Measurements from ENCODE around the gene GIMAP1.
"Not testable (repeated sequence)": the region's sequence is repeated elsewhere in the genome, so short reads cannot be mapped to it uniquely, and the experiment has no call there.

The GIMAP1 gene

DNA sequence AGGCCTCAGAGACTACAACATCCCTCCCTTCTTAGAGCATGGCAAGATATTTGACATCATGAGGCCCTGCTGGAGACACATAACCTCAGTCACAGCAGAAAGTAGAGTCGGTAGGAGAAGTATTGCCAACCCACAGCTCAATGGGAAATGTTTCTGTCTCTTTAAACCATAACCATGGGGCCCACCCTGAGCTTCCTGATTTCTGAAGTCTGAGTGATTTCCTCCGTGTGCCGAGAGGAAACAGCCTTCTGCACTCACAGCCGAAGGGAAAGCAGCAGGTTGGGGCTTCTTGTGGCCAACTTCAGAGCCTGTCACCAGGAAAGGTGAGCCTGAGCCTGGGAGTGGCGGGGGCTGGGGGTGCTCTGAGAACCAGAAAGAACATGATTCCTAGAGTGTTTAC is at the start of gene GIMAP1:
Gene GIMAP1 (plus strand): TSS at position 246 of the 400 bp plus-strand sequence. CDS start 2,435 bp downstream, outside the sequence.
- peak in 1 of 2 donors; percentile 45 for DNase-seq (ENCODE audit: low read depth in 2 of 2)

DNA sequence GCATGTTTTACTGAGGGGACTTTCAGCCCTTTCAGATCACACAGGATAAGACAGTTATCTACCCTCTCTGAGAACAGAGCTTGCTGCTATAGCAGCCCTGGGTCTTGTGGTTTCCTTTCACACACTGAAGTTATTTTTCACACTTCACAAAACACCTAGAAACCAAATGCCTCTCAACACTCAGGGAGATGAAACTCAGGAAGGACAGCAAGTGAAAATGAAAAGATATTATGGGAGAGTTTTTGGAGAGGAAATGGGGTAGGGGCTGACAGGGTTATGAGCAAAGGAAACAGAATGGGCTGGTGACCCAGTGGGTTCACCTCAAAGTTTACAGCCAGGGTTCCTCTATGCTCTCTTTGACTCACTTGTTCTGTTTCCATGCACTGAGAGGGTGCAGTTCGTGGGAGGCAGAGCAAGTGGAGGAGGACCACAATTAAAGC is 47.9 kb upstream of the GIMAP1 start:
- DNase-seq (ENCODE audit: low read depth in 2 of 2) = peak; percentile 55 to 62

DNA sequence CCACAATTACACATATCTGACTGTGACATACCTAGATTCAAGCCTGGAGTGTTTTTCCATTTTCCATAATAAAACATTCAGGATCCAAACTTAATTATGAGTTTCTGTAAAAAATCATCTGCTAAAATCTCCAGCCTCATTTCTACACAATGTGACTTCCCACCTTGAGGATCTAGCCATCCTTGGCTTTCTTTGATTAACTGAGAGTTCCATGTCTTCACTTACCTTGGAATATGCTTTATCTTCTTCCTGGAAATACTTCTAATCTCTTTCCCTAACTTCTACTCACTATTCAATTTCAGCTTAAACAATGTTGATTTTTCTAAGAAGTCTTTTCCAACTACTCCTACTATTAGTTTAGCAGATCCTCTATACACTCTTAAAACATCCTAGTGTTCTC is 47.4 kb upstream of the GIMAP1 start:
- no peak for DNase-seq (ENCODE audit: low read depth in 2 of 2)

DNA sequence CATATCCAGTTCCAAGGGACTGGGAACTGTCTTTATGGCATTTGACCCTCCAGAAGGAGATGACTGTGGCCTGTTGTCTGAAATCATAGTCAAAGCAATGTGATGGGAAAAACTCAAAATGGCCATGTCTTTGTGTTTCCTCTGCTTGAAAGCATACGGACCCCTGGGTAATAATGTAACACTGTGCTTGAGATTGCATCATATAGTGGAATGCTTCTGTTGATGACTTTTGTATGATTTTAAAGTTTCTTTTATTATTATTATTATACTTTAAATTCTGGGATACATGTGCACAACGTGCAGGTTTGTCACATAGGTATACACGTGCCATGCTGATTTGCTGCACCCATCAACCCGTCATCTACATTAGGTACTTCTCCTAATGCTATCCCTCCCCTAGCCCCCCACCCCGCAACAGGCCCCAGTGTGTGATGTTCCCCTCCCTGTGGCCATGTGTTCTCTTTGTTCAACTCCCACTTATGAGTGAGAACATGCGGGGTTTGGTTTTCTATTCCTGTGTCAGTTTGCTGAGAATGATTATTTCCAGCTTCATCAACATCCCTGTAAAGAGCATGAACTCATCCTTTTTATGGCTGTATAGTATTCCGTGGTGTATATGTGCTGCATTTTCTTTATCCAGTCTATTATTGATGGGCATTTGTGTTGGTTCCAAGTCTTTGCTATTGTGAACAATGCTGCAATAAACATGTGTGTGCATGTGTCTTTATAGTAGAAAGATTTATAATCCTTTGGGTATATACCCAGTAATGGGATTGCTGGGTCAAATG is 44.4 kb upstream of the GIMAP1 start:
- DNase-seq (ENCODE audit: low read depth in 2 of 2) = not testable (repeated sequence)

DNA sequence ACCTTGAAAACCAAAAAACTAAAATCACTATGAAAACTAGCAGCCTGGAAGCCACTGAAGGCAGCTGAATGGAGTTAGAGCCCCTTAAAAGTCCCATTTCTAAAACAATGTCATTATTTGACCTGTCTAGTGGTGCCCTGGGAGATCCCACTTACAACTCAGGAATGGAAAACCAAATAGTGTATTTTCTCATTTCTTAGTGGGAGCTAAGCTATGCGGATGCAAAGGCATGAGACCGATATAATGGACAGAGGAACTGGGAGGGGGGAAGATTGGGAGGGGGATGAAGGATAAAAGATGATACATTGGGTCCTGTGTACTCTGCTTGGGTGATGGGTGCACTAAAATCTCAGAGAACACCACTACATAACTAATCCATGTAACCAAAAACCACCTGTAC is 40.7 kb upstream of the GIMAP1 start:
- no peak for DNase-seq (ENCODE audit: low read depth in 2 of 2)

- not testable (repeated sequence) for DNase-seq (ENCODE audit: low read depth in 2 of 2)
Measured at GRCh38 chr7:150676276-150676675, 40.1 kb upstream of the GIMAP1 start.

GRCh38 chr7:150676854-150677253 is 39.6 kb upstream of the GIMAP1 start:
- not testable (repeated sequence) for DNase-seq (ENCODE audit: low read depth in 2 of 2)

GRCh38 chr7:150678601-150679000 is 37.8 kb upstream of the GIMAP1 start:
- DNase-seq (ENCODE audit: low read depth in 2 of 2) = not testable (repeated sequence)

DNA sequence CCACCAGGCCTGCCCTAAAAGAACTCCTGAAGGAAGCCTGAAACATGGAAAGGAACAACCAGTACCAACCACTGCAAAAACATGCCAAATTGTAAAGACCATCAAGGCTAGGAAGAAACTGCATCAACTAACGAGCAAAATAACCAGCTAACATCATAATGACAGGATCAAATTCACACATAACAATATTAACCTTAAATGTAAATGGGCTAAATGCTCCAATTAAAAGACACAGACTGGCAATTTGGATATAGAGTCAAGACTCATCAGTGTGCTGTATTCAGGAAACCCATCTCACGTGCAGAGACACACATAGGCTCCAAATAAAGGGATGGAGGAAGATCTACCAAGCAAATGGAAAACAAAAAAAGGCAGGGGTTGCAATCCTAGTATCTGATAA is 36.0 kb upstream of the GIMAP1 start:
- DNase-seq (ENCODE audit: low read depth in 2 of 2) = not testable (repeated sequence)

DNA sequence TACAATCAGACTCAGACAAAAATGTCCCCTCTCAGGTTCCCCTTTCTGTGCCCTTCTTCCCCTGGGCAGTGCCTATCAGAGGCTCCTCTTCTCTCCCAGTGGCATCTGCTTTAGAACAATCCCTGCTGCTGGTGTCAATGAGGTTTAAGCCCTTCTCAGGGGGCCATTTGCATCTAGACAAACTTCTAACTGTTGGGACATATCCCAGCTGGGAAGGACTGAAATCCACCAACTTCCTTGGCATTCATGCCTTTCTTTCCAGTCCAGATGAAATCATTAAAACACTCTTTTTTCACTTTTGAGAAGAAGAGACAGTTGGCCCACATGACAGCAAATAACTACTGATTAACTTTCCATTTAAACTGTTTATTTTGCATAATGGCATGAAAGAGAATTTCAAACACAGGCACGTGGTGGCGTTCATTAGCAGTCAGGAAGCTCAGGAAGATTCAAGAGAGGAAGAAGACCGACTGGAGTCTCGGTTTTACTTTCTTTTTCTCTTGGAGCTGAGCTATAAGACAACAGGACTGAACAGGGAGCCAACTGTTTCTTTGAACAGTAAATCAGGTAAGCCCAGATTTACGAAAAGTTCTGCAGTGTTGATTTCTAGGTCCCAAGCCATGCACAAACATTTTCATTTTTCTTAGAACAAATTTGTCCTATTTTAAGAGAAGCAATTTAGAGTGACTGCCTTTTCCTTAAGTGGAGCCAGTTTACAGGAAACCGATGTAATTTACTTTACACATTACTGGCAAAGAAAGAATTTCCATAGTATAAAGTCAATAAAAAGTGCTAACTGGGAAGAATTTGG is 31.0 kb upstream of the GIMAP1 start, which contains the start of gene GIMAP2:
Gene GIMAP2 (plus strand): TSS at position 488 of the 811 bp plus-strand sequence. CDS start 1,354 bp downstream, outside the sequence.
- DNase-seq (ENCODE audit: low read depth in 2 of 2) = no peak

- DNase-seq (ENCODE audit: low read depth in 2 of 2) = no peak
Measured at GRCh38 chr7:150686030-150686631, 30.3 kb upstream of the GIMAP1 start.

- DNase-seq (ENCODE audit: low read depth in 2 of 2) = no peak
Measured at GRCh38 chr7:150688630-150689029, 27.8 kb upstream of the GIMAP1 start.

DNA sequence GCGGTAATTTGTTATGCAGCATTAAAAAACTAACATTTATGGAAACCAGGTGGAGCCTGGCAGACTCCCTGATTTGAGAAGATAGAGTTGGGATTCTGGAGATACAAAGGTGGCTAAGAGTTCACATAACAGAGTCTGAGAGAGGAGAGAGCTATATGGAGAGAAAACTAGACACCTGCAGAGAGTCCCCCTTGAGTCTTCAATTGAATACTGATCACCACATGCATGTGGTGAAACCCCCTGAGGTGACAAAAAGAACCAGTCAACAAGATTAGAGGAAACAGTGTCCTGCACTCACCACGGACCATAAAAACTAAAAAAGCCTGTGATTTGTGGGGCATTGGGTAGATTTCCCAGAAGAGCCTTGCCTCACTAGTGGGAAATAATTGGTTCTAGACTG is 20.8 kb upstream of the GIMAP1 start:
- DNase-seq (ENCODE audit: low read depth in 2 of 2) = no peak

GRCh38 chr7:150703209-150703608 is 13.2 kb upstream of the GIMAP1 start:
- DNase-seq (ENCODE audit: low read depth in 2 of 2) = no peak

GRCh38 chr7:150715293-150715692 is 1.1 kb upstream of the GIMAP1 start:
- DNase-seq (ENCODE audit: low read depth in 2 of 2) = no peak

DNA sequence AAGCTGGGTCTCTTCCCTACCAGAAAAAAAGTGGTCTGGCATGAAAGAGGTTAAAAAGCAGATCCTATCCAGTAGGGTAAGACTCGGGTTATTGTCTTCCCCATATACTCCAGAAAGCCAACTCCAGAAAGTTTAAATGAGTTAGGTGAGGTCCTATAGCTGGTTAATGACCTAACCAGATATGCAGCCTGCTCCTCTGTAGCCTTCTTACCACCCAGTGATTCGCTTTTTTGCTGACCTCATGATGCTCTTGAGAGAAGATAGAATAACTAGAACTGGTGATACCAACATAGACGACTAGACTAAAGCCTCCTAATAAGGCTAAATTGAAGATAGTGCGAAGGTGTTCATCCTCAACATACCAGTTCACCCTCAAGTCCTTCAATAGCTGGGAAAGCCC is 675 bp upstream of the GIMAP1 start:
- DNase-seq (ENCODE audit: low read depth in 2 of 2) = no peak

- no peak for DNase-seq (ENCODE audit: low read depth in 2 of 2)
Measured at GRCh38 chr7:150716939-150717338, 526 bp downstream of the GIMAP1 start.

DNA sequence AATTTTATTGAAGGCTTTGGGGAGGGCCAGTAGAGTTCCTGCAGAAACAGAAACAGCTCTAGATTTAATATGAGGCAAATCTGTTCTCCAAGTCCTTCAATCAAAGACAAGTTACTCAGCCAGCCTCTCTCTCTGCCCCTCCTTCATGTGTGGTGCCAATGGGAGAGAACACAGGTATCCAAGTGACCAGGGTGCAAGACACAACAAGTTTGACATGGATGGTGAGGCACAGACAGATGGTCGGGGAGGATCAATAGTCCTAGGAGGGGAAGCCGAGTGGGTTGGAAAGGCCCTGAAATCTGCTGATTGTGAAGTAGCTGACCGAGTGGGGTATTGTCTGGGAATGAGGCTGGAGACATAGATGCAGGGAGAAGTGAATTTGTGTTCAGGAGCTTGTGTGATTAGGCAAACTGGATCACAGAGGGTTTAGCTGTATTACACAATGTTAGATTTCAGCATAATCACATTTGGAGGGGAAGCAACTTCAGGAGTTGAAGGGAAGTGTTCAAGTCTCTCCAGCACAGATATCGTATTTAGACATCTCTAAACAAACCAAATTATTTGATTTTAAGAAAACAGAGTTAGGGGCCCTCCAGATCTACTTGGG is 1.5 kb downstream of the GIMAP1 start:
- no peak for DNase-seq (ENCODE audit: low read depth in 2 of 2)

- no peak for DNase-seq (ENCODE audit: low read depth in 2 of 2)
Measured at GRCh38 chr7:150719436-150719835, 3.0 kb downstream of the GIMAP1 start.

DNA sequence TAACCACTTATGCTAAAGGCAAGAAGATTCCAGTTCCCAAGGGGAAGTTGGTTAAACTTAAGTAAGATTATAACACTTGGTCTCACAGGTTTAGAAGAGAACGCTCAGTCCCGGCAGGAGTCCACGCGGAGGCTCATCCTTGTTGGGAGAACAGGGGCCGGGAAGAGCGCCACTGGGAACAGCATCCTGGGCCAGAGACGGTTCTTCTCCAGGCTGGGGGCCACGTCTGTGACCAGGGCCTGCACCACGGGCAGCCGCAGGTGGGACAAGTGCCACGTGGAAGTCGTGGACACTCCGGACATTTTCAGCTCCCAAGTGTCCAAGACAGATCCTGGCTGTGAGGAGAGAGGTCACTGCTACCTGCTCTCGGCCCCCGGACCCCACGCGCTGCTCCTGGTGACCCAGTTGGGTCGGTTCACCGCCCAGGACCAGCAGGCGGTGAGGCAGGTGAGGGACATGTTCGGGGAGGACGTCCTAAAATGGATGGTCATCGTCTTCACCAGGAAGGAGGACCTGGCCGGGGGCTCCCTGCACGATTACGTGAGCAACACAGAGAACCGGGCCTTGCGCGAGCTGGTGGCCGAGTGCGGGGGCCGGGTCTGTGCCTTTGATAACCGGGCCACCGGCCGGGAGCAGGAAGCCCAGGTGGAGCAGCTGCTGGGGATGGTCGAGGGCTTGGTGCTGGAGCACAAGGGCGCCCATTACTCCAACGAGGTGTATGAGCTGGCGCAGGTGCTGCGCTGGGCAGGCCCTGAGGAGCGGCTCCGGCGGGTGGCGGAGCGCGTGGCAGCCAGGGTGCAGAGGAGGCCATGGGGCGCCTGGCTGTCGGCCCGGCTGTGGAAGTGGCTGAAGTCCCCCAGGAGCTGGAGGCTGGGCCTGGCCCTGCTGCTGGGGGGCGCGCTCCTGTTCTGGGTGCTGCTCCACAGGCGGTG is 3.8 kb downstream of the GIMAP1 start:
- no peak for DNase-seq (ENCODE audit: low read depth in 2 of 2)

GRCh38 chr7:150721970-150722373 is 5.6 kb downstream of the GIMAP1 start:
- no peak for DNase-seq (ENCODE audit: low read depth in 2 of 2)
